Measurements from ENCODE around the gene ADCY1.

ADCY1 gene

DNA sequence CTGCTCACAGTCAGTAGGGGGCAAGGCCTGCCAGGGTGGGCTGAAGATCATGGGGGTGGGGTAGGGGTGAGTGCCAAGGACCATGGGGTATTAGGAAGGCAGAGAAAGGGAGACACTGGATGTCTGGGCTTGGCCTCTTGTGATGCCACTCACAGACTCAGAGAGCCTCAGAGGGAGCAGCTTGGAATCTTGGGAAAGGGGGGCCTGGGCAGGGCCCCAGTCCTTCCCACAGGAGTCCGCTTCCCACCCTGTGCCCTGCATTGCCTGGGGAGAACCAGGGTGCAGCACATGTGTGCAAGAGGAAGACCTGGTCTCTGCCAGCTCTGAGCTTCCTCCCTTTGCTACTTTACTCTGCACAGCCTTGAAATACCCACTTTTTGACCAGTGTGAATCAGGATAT lies 4.3 kb downstream of the ADCY1 start:
- DNase-seq, result no peak

DNA sequence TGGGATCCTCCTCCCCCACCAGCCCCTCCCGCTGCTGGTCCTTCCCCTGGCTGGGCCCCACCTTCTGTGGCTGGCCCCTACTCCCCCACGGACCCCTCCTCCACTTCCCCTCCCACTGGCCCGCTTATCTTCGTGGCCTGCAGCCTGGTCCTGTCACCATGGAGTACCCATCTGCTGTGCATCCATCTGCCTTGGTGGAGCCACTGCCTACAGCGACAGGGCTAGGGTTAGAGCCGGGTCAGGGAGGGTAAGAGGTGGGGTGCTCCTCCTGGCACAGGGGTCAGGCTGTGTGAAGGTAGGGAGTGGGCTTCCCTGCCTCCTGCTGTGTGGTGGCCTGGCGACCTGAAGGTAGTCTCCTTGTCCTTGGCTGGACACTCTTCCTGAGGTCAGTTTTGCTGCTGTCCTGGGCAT lies 5.2 kb downstream of the ADCY1 start:
- DNase-seq, result no peak

DNA sequence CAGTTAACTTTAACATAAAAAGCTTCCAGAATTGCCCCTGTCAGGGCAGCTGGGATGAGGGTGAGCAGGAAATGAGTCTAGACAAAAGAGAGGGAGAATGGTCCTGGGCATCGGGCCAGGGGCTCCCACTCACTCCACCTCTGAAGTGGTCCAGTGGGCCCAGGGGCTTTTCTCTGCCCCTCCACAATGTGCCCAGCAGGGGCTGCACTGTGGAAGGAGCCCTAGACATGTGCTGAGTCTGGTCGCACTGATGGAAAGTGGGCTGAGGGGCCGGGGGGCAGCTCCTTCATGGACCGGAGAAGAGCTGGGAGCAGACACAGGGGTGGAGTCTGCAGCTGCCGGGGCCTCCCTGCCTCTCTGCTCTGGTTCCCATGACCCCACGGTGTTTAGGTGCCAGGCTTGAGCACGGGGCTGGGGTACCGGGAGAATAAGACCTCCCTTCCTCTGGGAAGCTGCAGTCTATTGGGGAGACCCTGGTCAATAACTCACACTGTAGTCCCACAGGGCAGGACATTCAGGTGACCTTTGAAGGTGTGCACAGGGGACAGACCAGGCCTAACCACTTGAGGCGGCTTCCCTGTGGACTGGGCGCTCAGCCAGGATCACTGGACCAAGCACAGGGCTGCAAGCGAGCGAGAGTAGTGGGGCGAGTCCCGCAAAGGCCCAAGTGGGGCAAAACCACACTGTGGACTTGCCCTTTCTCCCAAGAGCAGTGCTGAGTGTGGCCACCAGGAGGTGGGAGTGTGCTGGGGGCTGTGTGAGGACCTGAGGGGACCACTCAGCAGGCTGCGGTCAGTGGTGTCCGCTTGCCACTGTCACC lies 6.1 kb downstream of the ADCY1 start:
- DNase-seq, result no peak

DNA sequence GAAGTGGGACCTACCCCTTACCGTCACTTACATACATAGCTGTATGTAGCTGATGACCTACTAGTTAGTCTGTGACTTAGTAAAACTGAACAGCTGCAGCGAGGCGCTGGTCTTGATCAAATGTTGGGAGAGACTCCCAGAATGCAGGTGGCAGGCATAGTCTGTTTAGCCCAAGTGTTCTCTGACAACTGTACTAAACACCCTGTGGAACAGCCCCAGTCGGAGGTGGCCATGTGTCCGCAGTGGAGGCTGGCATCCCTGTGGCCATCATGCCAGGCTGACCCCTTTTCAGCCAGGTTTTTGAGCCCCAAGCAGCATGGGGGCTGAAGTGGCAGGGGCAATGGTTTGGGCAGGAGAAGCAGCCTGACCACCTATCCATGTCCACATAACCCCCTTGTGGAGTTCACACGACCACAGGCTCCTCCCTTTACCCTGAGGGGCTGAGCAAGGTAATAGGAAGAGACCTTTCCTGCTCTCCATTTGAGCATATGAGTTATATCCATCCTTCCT lies 7.2 kb downstream of the ADCY1 start:
- no peak for DNase-seq

GRCh38 chr7:45582136-45582749 lies 8.1 kb downstream of the ADCY1 start:
- DNase-seq, result no peak

GRCh38 chr7:45582868-45583277 lies 8.7 kb downstream of the ADCY1 start:
- no peak for DNase-seq

DNA sequence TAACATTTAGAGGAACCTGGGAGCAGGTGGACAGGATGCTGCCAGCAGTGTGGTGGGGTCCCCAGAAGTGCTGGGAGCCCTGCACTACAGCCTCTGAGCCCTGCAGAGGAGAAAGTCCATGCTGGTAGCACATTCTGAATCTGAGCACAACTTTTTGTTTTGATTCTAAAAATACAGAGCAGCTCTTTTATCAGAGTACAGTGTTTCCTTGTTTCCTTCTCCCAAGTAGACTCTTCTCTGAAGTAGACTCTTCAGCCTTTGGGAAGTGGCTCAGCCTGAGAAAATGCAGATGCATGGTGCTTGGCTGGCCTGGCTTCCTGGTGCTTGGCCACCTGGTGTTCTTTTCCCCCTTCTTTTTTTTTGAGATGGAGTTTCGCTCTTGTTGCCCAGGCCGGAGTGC lies 9.1 kb downstream of the ADCY1 start:
- no peak for DNase-seq

DNA sequence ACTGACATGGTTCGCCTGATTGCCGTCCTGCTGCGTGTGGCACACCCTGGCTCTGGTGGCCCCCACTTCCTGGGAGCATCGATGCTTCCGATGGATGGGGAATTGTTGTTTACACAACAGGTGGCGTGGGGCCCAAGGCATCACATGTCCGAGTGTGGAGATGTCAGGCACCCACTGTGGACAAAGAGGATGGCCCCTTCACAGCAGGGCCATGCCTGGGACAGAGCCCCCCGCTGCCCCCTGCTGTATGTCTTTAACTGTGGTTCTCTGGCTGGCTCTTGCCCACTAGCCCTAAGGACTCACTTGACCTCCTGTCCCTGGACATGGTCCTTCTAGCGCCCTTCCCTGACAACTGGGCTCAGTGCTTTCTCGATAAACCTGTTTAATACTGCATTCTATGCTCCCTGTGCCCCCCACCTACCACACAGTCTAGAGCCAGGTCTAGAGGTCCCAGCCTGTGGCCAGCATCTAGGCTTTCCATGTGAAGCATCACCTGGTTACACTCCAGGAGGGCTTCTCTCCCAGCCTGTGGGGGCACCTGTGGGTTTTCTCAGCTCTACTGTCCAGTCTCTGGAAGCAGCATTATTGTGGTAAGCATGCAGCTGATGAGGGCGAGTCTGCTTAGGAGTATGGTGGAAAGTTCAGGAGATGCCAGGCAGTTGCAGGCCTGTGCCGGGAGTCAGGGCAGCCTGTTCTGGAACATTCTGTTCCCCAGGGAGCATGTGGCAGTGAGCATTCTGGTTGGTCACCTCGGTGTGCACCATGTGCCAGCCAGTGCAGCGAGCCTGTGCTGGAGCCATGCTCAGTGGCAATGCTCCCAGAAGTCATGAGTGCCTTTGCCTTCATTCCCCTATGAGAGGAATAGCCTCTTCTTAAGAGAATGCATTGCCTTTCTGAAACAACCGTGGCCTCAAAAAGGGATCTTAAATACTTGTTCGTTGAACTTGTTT lies 10.4 kb downstream of the ADCY1 start:
- DNase-seq, result no peak

GRCh38 chr7:45585628-45586027 lies 11.5 kb downstream of the ADCY1 start:
- no peak for DNase-seq

DNA sequence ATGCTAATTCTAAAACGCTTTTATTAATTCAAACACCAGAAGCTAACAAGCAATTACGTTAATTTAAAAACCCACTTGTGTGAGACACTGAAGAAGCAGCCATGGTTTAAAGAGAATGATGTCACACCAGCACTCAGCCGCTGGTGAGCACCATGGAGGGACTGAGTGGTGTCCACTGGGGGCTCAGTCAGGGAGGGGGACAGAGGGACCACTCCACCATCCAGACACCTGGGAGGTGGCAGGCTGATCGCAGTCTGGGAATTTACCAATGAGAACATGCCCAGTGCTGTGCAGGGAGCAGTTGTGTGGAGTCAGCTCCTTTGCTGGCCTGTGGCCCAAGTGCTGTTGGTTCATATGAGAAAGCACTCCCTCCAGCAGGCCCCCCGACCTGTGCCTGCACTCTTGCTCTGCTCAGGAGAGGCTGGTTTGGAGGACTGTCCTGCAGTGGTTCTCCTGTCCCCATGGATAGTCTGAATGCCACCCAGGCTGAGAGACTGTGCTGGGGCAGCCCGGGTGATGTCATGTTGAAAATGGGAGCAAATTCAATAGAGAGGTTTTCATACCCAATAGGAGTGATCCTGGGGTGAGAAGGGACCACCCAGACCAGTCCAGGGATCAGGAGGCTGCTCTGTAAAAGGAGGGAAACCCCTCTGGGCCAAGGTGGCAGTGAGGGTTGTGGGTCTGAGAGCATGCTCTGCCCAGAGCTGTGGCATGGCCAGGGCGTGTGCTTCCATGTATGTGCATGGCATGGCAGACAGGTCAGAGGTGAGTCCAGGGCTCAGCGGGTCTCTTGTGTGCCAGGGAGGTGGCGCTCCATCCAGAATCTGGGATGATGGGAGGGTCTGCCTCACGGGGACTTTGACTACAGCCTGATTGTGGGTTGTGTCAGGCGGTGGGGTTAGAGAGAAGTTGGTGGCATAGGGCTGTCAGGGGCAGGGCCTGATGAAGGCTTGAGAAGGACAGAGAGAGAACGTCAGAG lies 12.7 kb downstream of the ADCY1 start:
- DNase-seq, result no peak

GRCh38 chr7:45588466-45588865 lies 14.3 kb downstream of the ADCY1 start:
- DNase-seq, result no peak

DNA sequence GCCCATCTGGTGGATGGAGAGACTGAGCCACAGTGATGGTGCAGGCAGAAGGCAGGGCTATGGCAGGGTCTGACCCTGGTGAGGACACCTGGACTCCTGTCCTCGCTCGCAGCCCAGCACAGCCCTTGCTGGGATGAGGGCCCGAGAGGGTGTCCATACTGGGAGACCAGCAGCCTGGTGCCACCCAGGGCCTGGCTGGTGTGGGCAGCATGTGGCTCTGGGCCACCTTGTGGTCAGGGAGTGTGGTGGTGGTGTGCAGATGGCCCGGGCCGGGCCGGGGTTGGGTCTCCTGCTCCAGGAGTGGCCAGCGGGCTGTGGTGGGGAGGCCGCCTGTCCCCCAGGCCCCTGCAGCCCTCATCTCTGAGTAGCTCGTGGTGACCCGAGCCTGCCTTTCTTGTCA lies 14.9 kb downstream of the ADCY1 start:
- no peak for DNase-seq

DNA sequence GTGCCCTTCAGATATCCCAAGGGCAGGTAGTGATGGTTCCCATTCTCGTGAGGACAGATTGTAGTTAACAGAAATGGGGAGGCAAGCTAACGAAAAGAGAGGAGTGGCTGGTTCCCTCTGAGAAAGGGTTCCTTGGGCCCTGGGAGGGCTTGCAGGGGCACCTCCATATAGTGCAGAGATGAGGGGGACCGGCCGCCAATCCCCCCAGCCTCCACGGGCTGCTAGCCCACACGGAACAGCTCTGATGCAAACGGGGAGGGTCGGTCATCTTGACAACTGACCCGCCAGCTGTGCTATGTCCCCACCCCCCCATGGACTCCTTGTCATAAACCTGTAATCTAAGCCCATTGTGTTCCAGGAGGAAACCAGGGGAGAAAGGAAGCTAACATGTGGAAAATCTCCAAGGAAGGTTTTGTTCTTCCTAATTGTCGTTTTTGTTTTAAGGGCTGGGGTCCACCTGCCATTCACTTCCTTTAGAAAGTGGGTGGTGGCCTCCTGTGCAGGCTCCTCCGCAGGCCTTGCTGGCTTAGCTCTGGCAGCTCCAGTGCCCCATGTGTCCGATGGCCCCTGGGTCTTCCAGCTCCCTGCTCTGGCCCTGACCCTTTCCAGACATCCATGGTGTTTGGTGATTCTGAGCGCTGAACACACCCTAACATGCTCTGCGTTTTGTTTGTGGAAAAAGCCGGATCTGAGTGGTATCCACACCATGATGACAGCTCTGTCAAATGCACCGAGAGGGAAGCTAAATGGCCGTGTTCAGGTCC lies 15.9 kb downstream of the ADCY1 start:
- no peak for DNase-seq

GRCh38 chr7:45590679-45591057 lies 16.5 kb downstream of the ADCY1 start:
- no peak for DNase-seq

DNA sequence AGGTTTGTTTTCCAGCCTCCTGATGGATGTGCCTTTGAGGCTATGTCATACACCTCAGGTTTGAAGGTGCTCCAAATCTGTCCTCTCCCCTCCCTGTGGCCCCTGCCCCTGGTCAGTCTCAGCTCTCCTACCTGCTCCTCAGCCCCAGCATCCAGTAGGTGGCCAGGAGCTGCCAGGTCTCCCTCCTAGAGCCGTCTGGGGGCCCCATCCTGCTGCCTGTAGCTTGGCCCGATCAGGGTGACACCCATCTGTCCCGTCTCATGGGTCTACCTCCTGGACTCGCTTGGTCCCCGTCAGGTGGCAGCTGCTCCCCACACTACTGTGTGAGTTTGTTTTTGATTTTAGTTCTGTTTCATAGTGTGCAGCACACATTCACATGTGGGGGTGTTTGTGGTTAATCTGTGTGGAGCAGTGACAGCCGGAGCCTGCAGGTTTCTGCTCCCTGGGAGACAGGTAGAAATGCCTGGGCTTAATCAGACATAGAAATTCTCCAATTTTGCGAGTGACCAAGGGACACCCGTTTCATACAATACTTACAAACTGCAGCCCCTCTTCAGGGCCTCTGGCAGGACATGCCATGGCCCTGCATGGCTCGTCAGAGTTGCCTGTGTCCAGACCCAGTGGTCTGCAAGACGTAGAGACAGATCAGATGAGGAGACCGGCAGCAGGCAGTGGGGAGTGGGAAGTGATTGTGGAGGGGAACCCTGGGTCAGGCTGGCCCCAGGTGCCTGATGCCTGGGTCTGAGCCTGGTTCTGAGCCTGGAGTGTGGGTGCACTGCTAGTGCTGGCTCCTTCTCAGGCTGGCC lies 17.1 kb downstream of the ADCY1 start:
- no peak for DNase-seq

DNA sequence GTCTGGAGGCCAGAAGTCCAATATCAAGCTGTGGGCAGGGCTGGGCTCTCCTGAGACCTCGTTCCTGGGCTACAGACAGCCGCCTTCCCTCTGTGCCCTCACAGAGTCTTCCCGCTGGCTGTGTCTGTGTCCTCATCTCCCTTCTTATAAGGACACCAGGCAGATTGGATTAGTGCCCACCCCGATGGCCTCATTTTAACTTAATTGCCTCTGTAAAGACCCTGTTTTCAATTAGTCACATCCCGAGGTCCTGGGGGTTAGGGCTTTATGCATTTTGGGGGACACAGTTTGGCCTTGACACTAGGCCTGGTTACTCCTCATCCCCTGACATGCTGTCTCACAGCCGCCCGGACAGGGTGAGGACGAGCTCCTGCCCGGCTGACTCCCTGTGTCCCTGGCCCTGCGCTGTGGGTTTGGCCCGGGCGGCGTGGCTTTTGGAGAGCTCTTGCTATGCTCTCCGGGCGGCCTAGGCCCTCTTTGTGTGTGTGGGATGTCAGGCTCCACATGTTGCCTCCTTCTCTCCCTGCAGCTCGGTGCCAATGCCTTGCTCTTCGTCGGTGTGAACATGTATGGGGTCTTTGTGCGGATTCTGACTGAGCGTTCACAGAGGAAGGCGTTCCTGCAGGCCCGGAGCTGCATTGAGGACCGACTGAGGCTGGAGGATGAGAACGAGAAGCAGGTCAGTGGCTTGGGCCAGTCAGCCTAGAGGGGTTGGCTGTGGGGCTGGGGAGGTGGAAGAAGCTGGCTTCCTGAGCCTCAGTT lies 18.2 kb downstream of the ADCY1 start:
- no peak for DNase-seq

- DNase-seq, result no peak
Measured at GRCh38 chr7:45593121-45593541, 19.0 kb downstream of the ADCY1 start.

DNA sequence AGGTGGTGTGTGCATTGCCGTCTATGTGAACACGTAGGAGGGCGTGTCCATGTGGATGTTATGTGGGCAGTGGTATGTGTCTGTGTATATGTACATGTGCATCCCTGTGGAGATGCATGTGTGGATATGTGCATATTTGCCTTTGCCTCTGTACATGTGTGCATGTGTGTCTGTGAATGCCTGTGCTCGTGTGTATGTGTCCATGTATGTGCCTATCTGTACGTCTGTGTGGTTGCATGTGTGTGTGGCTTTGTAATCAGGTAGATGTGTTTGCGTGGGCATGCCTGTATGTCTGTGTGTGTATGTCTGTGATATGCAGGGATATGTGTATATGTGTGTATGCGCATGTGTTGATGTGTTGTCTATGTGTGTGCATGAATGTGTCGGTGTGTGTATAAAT lies 19.7 kb downstream of the ADCY1 start:
- no peak for DNase-seq

DNA sequence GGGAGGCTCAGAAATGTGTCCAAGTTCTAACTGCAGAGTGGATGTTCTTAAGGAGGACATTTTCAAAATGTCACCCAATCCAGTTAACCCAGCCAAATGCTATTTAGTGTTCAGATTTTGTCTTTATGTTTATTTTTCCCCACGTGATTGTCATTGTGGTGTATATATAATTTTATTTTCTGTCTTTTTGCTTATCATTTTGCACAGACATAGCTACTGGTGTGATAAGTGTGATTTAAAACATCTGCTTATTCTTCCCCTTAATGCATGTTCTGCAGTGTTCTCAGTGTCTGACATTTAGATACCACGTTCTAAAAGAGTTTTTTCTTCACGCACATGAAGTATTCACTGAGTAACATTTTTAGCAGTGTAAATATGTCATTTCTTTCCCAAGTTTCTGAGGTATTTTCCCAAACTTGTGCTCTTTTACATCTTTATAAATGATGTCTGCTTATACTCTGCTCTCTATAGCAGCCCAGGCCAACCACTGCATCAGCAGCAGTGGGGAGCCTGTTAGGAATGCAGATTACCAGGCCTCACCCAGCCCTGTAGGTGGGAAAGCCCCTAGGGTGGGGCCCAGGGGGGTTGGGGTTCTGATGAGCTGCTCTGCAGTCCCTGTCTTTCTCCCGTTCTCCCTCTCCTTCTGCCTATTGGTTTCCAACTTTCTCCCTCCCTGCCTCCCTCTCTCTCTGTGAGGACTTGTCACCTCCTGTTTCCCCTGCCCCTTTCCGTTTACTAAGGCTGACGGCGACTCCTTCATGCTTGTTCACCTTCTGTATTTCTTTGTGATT lies 20.8 kb downstream of the ADCY1 start:
- no peak for DNase-seq

Measured in activated CD4-positive, alpha-beta T cell treated with anti-CD3 and anti-CD28 coated beads for 1 hour (primary cell).